DOHH2 (cell line): ENCODE data around the gene VAMP4.
A peak's percentile ranks its signal among the peaks of the same experiment; 100 is the strongest.
"Not testable (repeated sequence)": the region's sequence is repeated elsewhere in the genome, so short reads cannot be mapped to it uniquely, and the experiment has no call there.

Experiments
- H3F3A ChIP-seq: fragments of 200-600 bp; sonication (generic), shearing (Covaris generic); 2 replicates; pipeline ENCODE4 v1.6.0; 2016; ENCODE audit warnings: antibody characterized with exemption, mild to moderate bottlenecking; ENCODE audit not compliant: control insufficient read depth, insufficient read depth
- H3K27ac ChIP-seq: fragments of 200-600 bp; sonication (generic); 2 replicates; pipeline ENCODE4 v1.5.1; 2014; ENCODE audit warnings: low read depth, mild to moderate bottlenecking, low read length, moderate library complexity
- H3K27me3 ChIP-seq: fragments of 200-600 bp; sonication (generic); 2 replicates; pipeline ENCODE4 v1.6.1; 2014; ENCODE audit warnings: mild to moderate bottlenecking, low read length, mixed read lengths; ENCODE audit not compliant: control insufficient read depth
- H3K36me3 ChIP-seq: fragments of 200-600 bp; sonication (generic); 2 replicates; pipeline ENCODE4 v1.6.1; 2014; ENCODE audit warnings: mild to moderate bottlenecking, low read length, moderate library complexity, mixed read lengths; ENCODE audit not compliant: control insufficient read depth
- H3K4me1 ChIP-seq: fragments of 200-600 bp; sonication (generic); 2 replicates; pipeline ENCODE4 v1.6.1; 2014; ENCODE audit warnings: mild to moderate bottlenecking, low read length, mixed read lengths; ENCODE audit not compliant: control insufficient read depth
- H3K4me2 ChIP-seq: fragments of 200-600 bp; sonication (generic); 2 replicates; pipeline ENCODE4 v1.6.0; 2014; ENCODE audit warnings: mild to moderate bottlenecking, low read length, moderate library complexity
- H3K4me3 ChIP-seq: fragments of 200-600 bp; sonication (generic); 2 replicates; pipeline ENCODE4 v1.5.1; 2014; ENCODE audit warnings: mild to moderate bottlenecking, low read length, mixed read lengths
- H3K79me2 ChIP-seq: fragments of 200-600 bp; sonication (generic); 2 replicates; pipeline ENCODE4 v1.6.1; 2014; ENCODE audit warnings: mild to moderate bottlenecking, low read length, mixed read lengths; ENCODE audit not compliant: control insufficient read depth
- H3K9me2 ChIP-seq: fragments of 200-600 bp; sonication (generic); replicated peaks from 2 replicates; pipeline ENCODE4 v1.6.1; 2014; ENCODE audit warnings: mild to moderate bottlenecking, low read length, mixed read lengths; ENCODE audit not compliant: control insufficient read depth
- H3K9me3 ChIP-seq: fragments of 200-600 bp; sonication (generic); 2 replicates; pipeline ENCODE4 v1.6.1; 2014; ENCODE audit warnings: antibody characterized with exemption, low read length, mixed read lengths; ENCODE audit not compliant: control insufficient read depth, insufficient read depth
- H4K20me1 ChIP-seq: fragments of 200-600 bp; sonication (generic); 2 replicates; pipeline ENCODE4 v1.6.0; 2014; ENCODE audit warnings: low read depth, mild to moderate bottlenecking, antibody characterized with exemption, low read length, moderate library complexity; ENCODE audit not compliant: control insufficient read depth, insufficient read depth
- CTCF ChIP-seq: fragments of 200-600 bp; sonication (generic); IDR thresholded peaks from one replicate; pipeline ENCODE4 v1.5.1; 2014; ENCODE audit warnings: antibody characterized with exemption, mild to moderate bottlenecking, low read depth, low read length; ENCODE audit not compliant: poor library complexity, severe bottlenecking
- EZH2phosphoT487 ChIP-seq: fragments of 200-600 bp; sonication (generic); IDR thresholded peaks from 2 replicates; pipeline ENCODE4 v1.6.1; 2017; ENCODE audit warnings: borderline replicate concordance, mild to moderate bottlenecking, antibody characterized with exemption, low read length, moderate library complexity, mixed read lengths

The VAMP4 gene

GRCh38 chr1:171663036-171663853 lies 78.6 kb downstream of the VAMP4 start:
- Histone ChIP-seq H3K79me2 (no peaks in the 10 kb centered on the region), H3K27ac (no peak overlapping the region), H3F3A (no peaks in the 10 kb centered on the region), H3K4me1 (no peaks in the 10 kb centered on the region), H3K36me3 (no peaks in the 10 kb centered on the region), H3K4me3 (no peak overlapping the region), H3K9me2 (no peaks in the 10 kb centered on the region), H3K4me2 (no peak overlapping the region), H3K27me3 (peaks cover 10% of the 10 kb centered on the region), H4K20me1 (no peaks in the 10 kb centered on the region), H3K9me3 (no peaks in the 10 kb centered on the region)
- TF ChIP-seq CTCF, result no peak
- TF ChIP-seq EZH2phosphoT487, result no peak

DNA sequence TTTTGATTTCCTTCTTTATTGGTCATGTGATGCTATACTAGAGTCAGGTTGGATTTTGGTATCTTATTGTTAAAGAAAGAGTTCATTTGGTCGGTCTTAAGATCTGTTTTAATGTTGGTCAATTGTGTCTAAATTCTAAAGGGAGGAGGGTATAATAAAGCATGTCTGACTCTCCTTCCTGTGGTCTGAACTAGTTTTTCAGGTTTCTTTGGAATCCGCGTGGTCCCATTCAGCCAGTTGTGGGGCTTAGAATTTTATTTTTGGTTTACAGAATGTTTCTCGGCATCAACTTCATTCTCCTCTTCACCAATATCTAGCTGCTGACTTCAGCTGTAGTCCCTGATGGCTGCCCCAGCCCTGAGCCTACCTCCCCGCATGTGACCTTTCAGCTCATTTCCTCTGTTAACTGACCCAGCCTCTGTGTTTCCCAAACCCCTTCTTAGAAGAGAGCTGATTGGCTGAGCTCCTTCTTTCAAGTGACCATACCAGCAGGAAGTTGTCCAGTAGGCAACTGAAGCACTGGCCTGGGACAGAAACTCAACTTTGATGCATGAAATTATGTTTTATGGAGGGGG lies 80.7 kb downstream of the VAMP4 start:
- TF ChIP-seq EZH2phosphoT487 (no peak), CTCF (no peak)
- Histone ChIP-seq H3K79me2 (no peaks in the 10 kb centered on the region), H3K27ac (no peak overlapping the region), H3K9me2 (no peaks in the 10 kb centered on the region), H4K20me1 (no peaks in the 10 kb centered on the region), H3K27me3 (peaks cover 10% of the 10 kb centered on the region), H3K4me1 (no peaks in the 10 kb centered on the region), H3K4me2 (no peak overlapping the region), H3F3A (no peaks in the 10 kb centered on the region), H3K9me3 (no peaks in the 10 kb centered on the region), H3K4me3 (no peak overlapping the region), H3K36me3 (no peaks in the 10 kb centered on the region)

DNA sequence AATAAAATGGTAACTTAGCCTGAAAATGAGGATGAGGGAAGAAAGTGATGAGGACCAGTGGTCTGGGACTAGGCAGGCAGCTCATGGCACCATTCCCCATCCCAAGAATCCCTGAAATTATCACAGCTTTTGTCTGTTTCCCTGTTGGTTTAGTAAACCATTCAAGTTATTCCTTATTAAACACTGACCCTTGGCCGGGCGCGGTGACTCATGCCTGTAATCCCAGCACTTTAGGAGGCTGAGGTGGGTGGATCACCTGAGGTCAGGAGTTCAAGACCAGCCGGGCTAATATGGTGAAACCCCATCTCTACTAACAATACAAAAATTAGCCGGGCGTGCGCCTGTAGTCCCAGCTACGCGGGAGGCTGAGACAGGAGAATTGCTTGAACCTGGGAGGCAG lies 85.7 kb downstream of the VAMP4 start:
- H3K4me2 ChIP-seq, H3K27ac ChIP-seq, H3K9me3 ChIP-seq, H3K9me2 ChIP-seq, H3F3A ChIP-seq, H4K20me1 ChIP-seq, H3K36me3 ChIP-seq, H3K4me3 ChIP-seq, H3K79me2 ChIP-seq, H3K4me1 ChIP-seq: not testable (repeated sequence)
- H3K27me3 ChIP-seq, result peaks cover 31% of the 10 kb centered on the region

DNA sequence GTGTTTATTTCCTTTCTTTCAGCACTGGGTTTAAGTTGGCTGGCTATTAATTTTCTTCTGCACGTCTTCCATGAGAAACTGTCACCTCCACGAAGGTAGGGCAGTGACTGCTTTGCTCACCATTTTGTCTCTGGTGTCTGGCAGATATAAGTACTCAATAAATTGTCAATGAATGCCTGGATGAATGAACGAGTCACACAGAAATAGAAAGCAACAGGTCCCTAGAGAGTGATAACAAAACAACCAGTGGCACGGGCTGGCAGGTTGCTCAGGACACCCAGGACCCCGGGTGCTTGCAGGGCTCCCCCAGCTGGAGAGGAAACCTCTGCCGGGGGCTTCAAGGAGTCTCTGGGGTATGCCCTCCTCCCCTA lies 86.1 kb downstream of the VAMP4 start:
- TF ChIP-seq EZH2phosphoT487 (no peak), CTCF (no peak)
- peak overlapping the region; percentile 16 for H3K4me2 ChIP-seq
- no peak overlapping the region for H3K4me3 ChIP-seq

More for the DNA sequence above, 86.1 kb downstream of the VAMP4 start:
- Histone ChIP-seq H3K9me3 (no peaks in the 10 kb centered on the region), H4K20me1 (no peaks in the 10 kb centered on the region), H3K9me2 (no peaks in the 10 kb centered on the region), H3K36me3 (no peaks in the 10 kb centered on the region), H3F3A (no peaks in the 10 kb centered on the region), H3K79me2 (no peaks in the 10 kb centered on the region), H3K27ac (no peak overlapping the region), H3K4me1 (peaks cover 4% of the 10 kb centered on the region), H3K27me3 (peaks cover 31% of the 10 kb centered on the region)
